Measurements from ENCODE around the gene DOK6. TPM values are rescaled to one million over a fixed set of nuclear protein-coding genes. Genes with fewer than 3 reads are reported as not detected.

DOK6 gene
- total RNA-seq, 1 donor from 2014 or later, result 7.0 TPM

- no peak overlapping the region for H3K27ac Mint-ChIP-seq
Observed at GRCh38 chr18:69616114-69616513, 215.4 kb downstream of the DOK6 start.

GRCh38 chr18:69617408-69617807, 216.7 kb downstream of the DOK6 start:
- no peaks in the 10 kb centered on the region for H3K4me1 Mint-ChIP-seq (ENCODE audit: low read depth)
- H3K27ac Mint-ChIP-seq, result no peak overlapping the region
- H3K4me3 Mint-ChIP-seq (ENCODE audit: low read depth), result no peak overlapping the region
- H3K9me3 Mint-ChIP-seq (ENCODE audit: low read depth), result no peaks in the 10 kb centered on the region
- no peak for DNase-seq (ENCODE audit: low spot score, unreplicated experiment)
- H3K36me3 Mint-ChIP-seq (ENCODE audit: insufficient read depth), result no peaks in the 10 kb centered on the region
- TF ChIP-seq CTCF (IDR thresholded peaks at IDR 0.05; ENCODE audit: unreplicated experiment), result no peak
- H3K27me3 Mint-ChIP-seq, result no peaks in the 10 kb centered on the region

More at GRCh38 chr18:69616114-69616513, 215.4 kb downstream of the DOK6 start:
- DNase-seq (ENCODE audit: low spot score, unreplicated experiment), result no peak
- Mint-ChIP-seq H3K36me3 (ENCODE audit: insufficient read depth) (no peaks in the 10 kb centered on the region), H3K4me3 (ENCODE audit: low read depth) (no peak overlapping the region), H3K4me1 (ENCODE audit: low read depth) (peaks cover 3% of the 10 kb centered on the region), H3K27me3 (no peaks in the 10 kb centered on the region), H3K9me3 (ENCODE audit: low read depth) (no peaks in the 10 kb centered on the region)
- TF ChIP-seq CTCF (IDR thresholded peaks at IDR 0.05; ENCODE audit: unreplicated experiment), result no peak

GRCh38 chr18:69617888-69618287, 217.2 kb downstream of the DOK6 start:
- Mint-ChIP-seq H3K36me3 (ENCODE audit: insufficient read depth) (no peaks in the 10 kb centered on the region), H3K27me3 (no peaks in the 10 kb centered on the region), H3K27ac (no peak overlapping the region), H3K4me3 (ENCODE audit: low read depth) (no peak overlapping the region), H3K4me1 (ENCODE audit: low read depth) (no peaks in the 10 kb centered on the region), H3K9me3 (ENCODE audit: low read depth) (no peaks in the 10 kb centered on the region)
- TF ChIP-seq CTCF (IDR thresholded peaks at IDR 0.05; ENCODE audit: unreplicated experiment), result no peak
- DNase-seq (ENCODE audit: low spot score, unreplicated experiment), result no peak

DNA sequence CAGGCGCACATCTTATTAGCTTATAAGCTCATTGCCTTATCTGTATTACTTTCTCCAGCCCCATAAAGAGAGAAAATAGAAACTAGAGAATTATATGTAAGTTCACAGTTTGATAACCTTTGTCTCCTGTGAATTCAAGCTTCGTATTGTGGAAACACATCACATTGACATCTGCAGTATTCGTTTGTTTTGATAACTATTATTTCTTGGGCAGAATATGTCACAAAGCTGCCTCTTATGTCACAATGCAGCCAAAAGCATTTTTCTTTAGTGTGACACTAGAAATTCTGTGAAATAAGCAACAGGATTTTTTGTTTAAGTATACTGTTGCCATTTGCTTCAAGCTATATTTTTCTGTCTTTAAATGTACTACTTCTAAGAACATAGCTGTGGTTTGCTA, 221.5 kb downstream of the DOK6 start:
- no peaks in the 10 kb centered on the region for H3K27me3 Mint-ChIP-seq
- H3K4me1 Mint-ChIP-seq (ENCODE audit: low read depth), result peaks cover 3% of the 10 kb centered on the region
- DNase-seq (ENCODE audit: low spot score, unreplicated experiment), result no peak
- TF ChIP-seq CTCF (IDR thresholded peaks at IDR 0.05; ENCODE audit: unreplicated experiment), result no peak
- H3K9me3 Mint-ChIP-seq (ENCODE audit: low read depth), result no peaks in the 10 kb centered on the region
- H3K27ac Mint-ChIP-seq, result no peak overlapping the region
- no peak overlapping the region for H3K4me3 Mint-ChIP-seq (ENCODE audit: low read depth)
- H3K36me3 Mint-ChIP-seq (ENCODE audit: insufficient read depth), result no peaks in the 10 kb centered on the region

- H3K9me3 Mint-ChIP-seq (ENCODE audit: low read depth), result no peaks in the 10 kb centered on the region
- H3K36me3 Mint-ChIP-seq (ENCODE audit: insufficient read depth), result no peaks in the 10 kb centered on the region
- H3K4me3 Mint-ChIP-seq (ENCODE audit: low read depth), result no peak overlapping the region
- H3K27ac Mint-ChIP-seq, result no peak overlapping the region
- peaks cover 3% of the 10 kb centered on the region for H3K4me1 Mint-ChIP-seq (ENCODE audit: low read depth)
- no peaks in the 10 kb centered on the region for H3K27me3 Mint-ChIP-seq
- no peak for DNase-seq (ENCODE audit: low spot score, unreplicated experiment)
- no peak for TF ChIP-seq CTCF (IDR thresholded peaks at IDR 0.05; ENCODE audit: unreplicated experiment)
Observed at GRCh38 chr18:69622961-69623360, 222.3 kb downstream of the DOK6 start.

Data from progenitor cell of endocrine pancreas (in vitro differentiated cells).